Neural cell (in vitro differentiated cells): Measurements from ENCODE around the gene FBXO42. TPM values are rescaled to one million over a fixed set of nuclear protein-coding genes. Genes with fewer than 3 reads are reported as not detected.
"Not testable (repeated sequence)": the region's sequence is repeated elsewhere in the genome, so short reads cannot be mapped to it uniquely, and the experiment has no call there.

Experiments used
- H2AFZ ChIP-seq: fragments of 200-600, 300-800 bp; sonication (generic), shearing (Covaris generic); 2 replicates; pipeline ENCODE4 v1.6.0; 2014; ENCODE audit warnings: low read depth, mild to moderate bottlenecking, antibody characterized with exemption, low read length, moderate library complexity
- H3F3A ChIP-seq: fragments of 200-600 bp; shearing (Covaris generic); 2 replicates; pipeline ENCODE4 v1.6.1; 2016; ENCODE audit warnings: mild to moderate bottlenecking, moderate library complexity, mixed read lengths, antibody characterized with exemption, low read length; ENCODE audit not compliant: insufficient read depth, poor library complexity, severe bottlenecking
- H3K27ac ChIP-seq: fragments of 200-600, 300-800 bp; sonication (generic), shearing (Covaris generic); 2 replicates; pipeline ENCODE4 v1.5.1; 2014; ENCODE audit warnings: mild to moderate bottlenecking, low read length, moderate library complexity
- H3K27me3 ChIP-seq: fragments of 300-800, 200-600 bp; sonication (generic), shearing (Covaris generic); 2 replicates; pipeline ENCODE4 v1.6.0; 2014; ENCODE audit warnings: mild to moderate bottlenecking, low read depth, low read length, moderate library complexity; ENCODE audit not compliant: insufficient read depth
- H3K36me3 ChIP-seq: fragments of 300-800, 200-600 bp; sonication (generic), shearing (Covaris generic); 2 replicates; pipeline ENCODE4 v1.5.1; 2014; ENCODE audit warnings: mild to moderate bottlenecking, antibody characterized with exemption, low read length, moderate library complexity; ENCODE audit not compliant: insufficient read depth
- H3K4me2 ChIP-seq: fragments of 300-800, 200-600 bp; sonication (generic), shearing (Covaris generic); 2 replicates; pipeline ENCODE4 v1.6.0; 2014; ENCODE audit warnings: mild to moderate bottlenecking, low read length
- H3K4me3 ChIP-seq: fragments of 300-800, 200-600 bp; sonication (generic), shearing (Covaris generic); 2 replicates; pipeline ENCODE4 v1.5.1; 2014; ENCODE audit warnings: mild to moderate bottlenecking, low read length, moderate library complexity
- H3K79me2 ChIP-seq: fragments of 200-600 bp; shearing (Covaris generic); replicated peaks from 2 replicates; pipeline ENCODE4 v1.6.0; 2014; ENCODE audit warnings: mild to moderate bottlenecking, low read length, moderate library complexity; ENCODE audit not compliant: insufficient read depth
- H3K9ac ChIP-seq: fragments of 300-800, 200-600 bp; sonication (generic), shearing (Covaris generic); 2 replicates; pipeline ENCODE4 v1.6.1; 2016; ENCODE audit warnings: mild to moderate bottlenecking, low read length, mixed read lengths
- H3K9me2 ChIP-seq: fragments of 200-600 bp; shearing (Covaris generic); 2 replicates; pipeline ENCODE4 v1.6.1; 2016; ENCODE audit warnings: mild to moderate bottlenecking, low read length, mixed read lengths; ENCODE audit not compliant: insufficient read depth
- H3K9me3 ChIP-seq: fragments of 200-600, 300-800 bp; sonication (generic), shearing (Covaris generic); 2 replicates; pipeline ENCODE4 v1.6.1; 2016; ENCODE audit warnings: mild to moderate bottlenecking, mixed run types, low read length, moderate library complexity, mixed read lengths
- H4K20me1 ChIP-seq: fragments of 200-600 bp; shearing (Covaris generic); 2 replicates; pipeline ENCODE4 v1.6.1; 2016; ENCODE audit warnings: mild to moderate bottlenecking, mixed run types; ENCODE audit not compliant: insufficient read depth
- CTCF ChIP-seq: fragments of 450-650 bp; IDR thresholded peaks from 2 replicates; pipeline ENCODE4 v1.5.1; 2014; ENCODE audit warnings: antibody characterized with exemption, mild to moderate bottlenecking, moderate library complexity; ENCODE audit not compliant: poor library complexity, severe bottlenecking
- EP300 ChIP-seq: fragments of 450-650 bp; conservative IDR thresholded peaks from 2 replicates; pipeline ENCODE4 v1.6.1; 2014; ENCODE audit warnings: antibody characterized with exemption, mild to moderate bottlenecking, moderate library complexity; ENCODE audit not compliant: poor library complexity, severe bottlenecking
- EZH2 ChIP-seq: fragments of 200-600, 300-800 bp; shearing (Covaris generic), sonication (generic); IDR thresholded peaks from 2 replicates; pipeline ENCODE4 v1.6.1; 2014; ENCODE audit warnings: antibody characterized with exemption, low read length, borderline replicate concordance, mild to moderate bottlenecking; ENCODE audit not compliant: insufficient read depth, poor library complexity, severe bottlenecking
- MXI1 ChIP-seq: fragments of 450-650 bp; conservative IDR thresholded peaks from 2 replicates; pipeline ENCODE4 v1.6.1; 2014; ENCODE audit warnings: antibody characterized with exemption, mild to moderate bottlenecking; ENCODE audit not compliant: poor library complexity, severe bottlenecking
- POLR2AphosphoS5 ChIP-seq: IDR thresholded peaks from 2 replicates; pipeline ENCODE4 v1.6.1; 2012
- RAD21 ChIP-seq: fragments of 450-650 bp; conservative IDR thresholded peaks from 2 replicates; pipeline ENCODE4 v1.6.1; 2014; ENCODE audit warnings: antibody characterized with exemption, mild to moderate bottlenecking, moderate library complexity
- REST ChIP-seq: IDR thresholded peaks from 2 replicates; pipeline ENCODE4 v1.6.1; 2012; ENCODE audit warnings: borderline replicate concordance
- SMC3 ChIP-seq: fragments of 450-650 bp; conservative IDR thresholded peaks from 2 replicates; pipeline ENCODE4 v1.6.1; 2014; ENCODE audit warnings: antibody characterized with exemption, mild to moderate bottlenecking, moderate library complexity; ENCODE audit not compliant: poor library complexity
- TAF1 ChIP-seq: IDR thresholded peaks from 2 replicates; pipeline ENCODE4 v1.6.1; 2012; ENCODE audit warnings: low read depth
- polyA plus RNA-seq: library from polyadenylated mRNA; depleted of rRNA; stranded (reverse); fragments of >200 nt; gene quantifications from 2 replicates; pipeline ENCODE4 v1.2.3, GENCODE V29; 2014

The FBXO42 gene
- polyA plus RNA-seq, 1 donor from 2014 or later: 30.1 TPM

- Histone ChIP-seq H3K9me3 (no peaks in the 10 kb centered on the region), H3K36me3 (no peaks in the 10 kb centered on the region), H4K20me1 (peaks cover 3% of the 10 kb centered on the region), H3K4me2 (peak overlapping the region; percentile 99), H3K27ac (peak overlapping the region; percentile 98), H2AFZ (peak overlapping the region; percentile 83), H3K79me2 (peaks cover 47% of the 10 kb centered on the region), H3K27me3 (no peaks in the 10 kb centered on the region), H3F3A (no peaks in the 10 kb centered on the region), H3K9me2 (no peaks in the 10 kb centered on the region), H3K9ac (peak overlapping the region; percentile 95), H3K4me3 (peak overlapping the region; percentile 99)
- TF ChIP-seq SMC3 (peak; percentile 43), TAF1 (peak; percentile 74), CTCF (peak; percentile 58), POLR2AphosphoS5 (peak; percentile 97), REST (peak; percentile 55), EP300 (peak; percentile 67), EZH2 (no peak), MXI1 (peak; percentile 88), RAD21 (peak; percentile 60)
These were observed 15.1 kb upstream of the FBXO42 start for GRCh38 chr1:16367258-16367967.

- Histone ChIP-seq H3K36me3 (no peaks in the 10 kb centered on the region), H3K9me3 (no peaks in the 10 kb centered on the region), H3K79me2 (peaks cover 41% of the 10 kb centered on the region), H3K4me2 (peak within 1 kb of the TSS; percentile 99), H3K9me2 (no peaks in the 10 kb centered on the region), H4K20me1 (peaks cover 3% of the 10 kb centered on the region), H3K27ac (peak within 1 kb of the TSS; percentile 98), H3F3A (no peaks in the 10 kb centered on the region), H3K27me3 (no peaks in the 10 kb centered on the region), H3K4me3 (peak within 1 kb of the TSS; percentile 99), H3K9ac (peak within 1 kb of the TSS; percentile 95), H2AFZ (peak within 1 kb of the TSS; percentile 83)
- TF ChIP-seq MXI1 (no peak), POLR2AphosphoS5 (no peak), EP300 (no peak), TAF1 (no peak), REST (no peak), EZH2 (no peak), SMC3 (no peak)
These were observed 14.5 kb upstream of the FBXO42 start, which contains the start of gene SZRD1 for GRCh38 chr1:16366722-16367257. TSS of gene SZRD1 (plus strand) at chr1:16367242. CDS start at chr1:16367258, 16 bp downstream.

- not testable (repeated sequence) for H3K36me3 ChIP-seq, H3K27ac ChIP-seq, H4K20me1 ChIP-seq, H3K4me3 ChIP-seq, H3K4me2 ChIP-seq, H3K27me3 ChIP-seq, H3F3A ChIP-seq, H3K9me3 ChIP-seq, H3K9ac ChIP-seq, H2AFZ ChIP-seq, H3K9me2 ChIP-seq
- peaks cover 26% of the 10 kb centered on the region for H3K79me2 ChIP-seq
These were observed 12.8 kb upstream of the FBXO42 start for GRCh38 chr1:16365146-16365498.
